GM19043 (cell line): ENCODE data around the gene NMNAT3.
"Not testable (repeated sequence)": the region's sequence is repeated elsewhere in the genome, so short reads cannot be mapped to it uniquely, and the experiment has no call there.

Source experiments
- ATAC-seq: cut with Tn5 transposase; IDR thresholded peaks from one replicate; pipeline ENCODE4 v1.9.1; 2021; ENCODE audit warnings: low read depth; ENCODE audit not compliant: unreplicated experiment

The NMNAT3 gene

DNA sequence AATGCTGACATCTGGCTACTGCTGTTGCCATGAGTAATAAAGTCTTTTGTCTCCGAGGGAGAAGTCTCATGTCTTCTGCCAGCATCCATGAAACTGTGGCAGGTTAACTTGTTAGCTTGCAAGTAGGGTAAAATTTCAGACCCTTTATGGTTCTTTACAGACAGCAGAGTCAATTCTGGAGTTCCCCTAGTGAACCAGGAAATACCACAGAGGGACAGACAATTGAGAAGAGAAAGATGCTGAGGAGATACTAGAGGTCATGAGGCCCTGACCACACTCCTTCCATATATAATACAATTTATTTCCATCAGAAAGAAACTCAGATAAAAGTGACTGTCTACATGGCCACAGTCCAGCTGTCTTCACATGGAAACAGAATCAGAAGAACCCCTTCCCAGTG is 38.1 kb downstream of the NMNAT3 start:
- ATAC-seq, result no peak

DNA sequence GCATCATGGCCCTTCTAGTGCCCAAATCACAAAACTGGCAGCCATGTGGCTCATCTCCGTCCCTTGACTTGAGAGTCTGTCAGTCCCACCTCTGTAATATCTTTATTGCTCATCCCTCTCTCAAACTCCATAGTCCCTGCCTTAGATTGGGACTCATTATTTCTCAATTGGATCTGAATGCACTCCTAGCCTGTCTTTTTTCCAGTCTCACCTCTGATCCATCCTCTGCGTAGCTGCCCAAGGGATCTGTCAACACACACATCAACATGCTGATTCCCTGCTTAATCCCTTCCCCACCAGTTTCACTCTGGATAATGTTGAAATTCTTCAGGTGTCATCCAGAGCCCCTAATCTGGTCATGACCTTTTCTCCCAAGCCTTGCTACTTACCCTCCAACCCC is 39.3 kb downstream of the NMNAT3 start:
- ATAC-seq, result no peak

DNA sequence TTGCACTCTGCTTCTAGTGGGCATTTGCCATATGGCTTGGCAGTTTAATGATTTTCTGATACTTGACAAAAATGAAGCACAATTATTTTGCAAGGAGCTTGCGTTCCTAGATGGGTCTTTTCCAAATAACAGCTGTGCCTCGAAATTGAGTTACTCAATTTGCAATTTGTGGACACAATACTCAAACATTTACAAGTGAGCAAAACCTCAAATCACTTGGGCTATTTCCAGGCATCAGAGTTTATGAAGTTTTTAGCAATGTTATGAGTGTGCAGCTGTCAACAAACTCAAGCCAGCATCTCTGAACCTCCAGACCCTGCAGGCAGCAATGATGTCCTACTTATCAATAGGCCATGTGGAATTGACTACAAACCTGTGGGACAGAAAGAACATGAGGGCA is 41.3 kb downstream of the NMNAT3 start:
- ATAC-seq, result no peak

DNA sequence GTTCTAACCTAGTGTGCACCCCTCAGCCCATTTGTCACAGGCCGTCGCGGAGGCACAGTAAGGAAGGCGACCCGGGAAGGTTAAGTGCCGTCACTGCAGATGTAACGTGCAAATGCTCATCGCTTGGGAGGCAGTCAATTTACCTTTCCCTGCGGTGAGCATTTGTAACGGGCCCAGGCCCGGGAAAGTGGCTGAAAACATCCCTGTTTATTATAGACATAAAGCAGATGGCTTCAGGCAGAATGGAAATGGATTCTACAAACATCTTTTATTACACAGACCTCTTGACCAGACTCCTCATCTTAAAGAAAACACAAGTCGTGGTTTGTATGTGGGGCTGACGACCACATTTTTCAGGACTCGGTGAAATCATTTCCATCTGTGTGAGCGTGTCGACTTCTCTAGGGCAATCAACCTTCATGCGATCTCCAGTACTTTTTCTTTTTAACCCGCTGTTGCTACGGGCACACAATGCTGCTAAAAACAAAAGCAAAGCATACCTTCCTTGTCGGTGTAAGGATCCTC is 43.6 kb downstream of the NMNAT3 start:
- no peak for ATAC-seq

DNA sequence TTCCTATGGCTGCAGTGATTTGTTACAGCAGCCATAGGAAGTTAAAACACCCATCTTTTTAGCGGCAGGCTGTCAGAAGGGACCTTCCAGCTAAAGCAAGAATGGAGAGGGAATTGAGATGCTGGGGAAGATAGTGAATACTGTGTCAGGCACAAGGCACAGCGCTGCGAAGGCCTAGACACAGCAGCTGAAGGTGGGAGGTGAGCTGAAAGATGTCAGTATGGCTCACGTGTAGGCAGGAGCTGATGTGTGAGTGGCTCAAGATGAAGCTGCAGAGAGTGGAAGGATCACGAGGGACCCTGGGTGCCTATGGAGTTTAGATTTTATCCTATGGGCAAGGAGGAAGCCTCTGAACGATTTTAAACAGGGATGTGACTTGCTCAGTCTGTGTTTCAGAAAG is 44.3 kb downstream of the NMNAT3 start:
- ATAC-seq, result no peak

DNA sequence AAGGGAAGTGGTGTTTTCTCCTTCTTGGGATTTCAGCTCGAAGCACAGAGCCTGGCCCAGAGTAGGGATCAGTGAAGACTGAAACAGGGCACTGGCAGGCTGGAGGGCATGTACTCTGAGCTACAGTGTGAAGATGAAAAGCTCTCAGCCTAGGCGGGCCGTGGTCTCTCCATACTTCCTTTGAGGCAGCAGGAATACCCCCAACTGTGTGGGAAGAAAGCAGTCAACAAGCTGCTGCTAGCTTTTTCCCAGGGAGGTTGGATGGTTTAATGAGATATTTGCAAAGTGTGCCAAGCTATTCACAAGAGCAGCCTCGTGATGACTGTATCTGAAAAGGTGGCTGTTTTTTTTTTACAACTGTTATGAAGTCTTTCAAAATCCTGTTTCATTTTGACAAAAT is 47.2 kb downstream of the NMNAT3 start:
- ATAC-seq, result no peak

DNA sequence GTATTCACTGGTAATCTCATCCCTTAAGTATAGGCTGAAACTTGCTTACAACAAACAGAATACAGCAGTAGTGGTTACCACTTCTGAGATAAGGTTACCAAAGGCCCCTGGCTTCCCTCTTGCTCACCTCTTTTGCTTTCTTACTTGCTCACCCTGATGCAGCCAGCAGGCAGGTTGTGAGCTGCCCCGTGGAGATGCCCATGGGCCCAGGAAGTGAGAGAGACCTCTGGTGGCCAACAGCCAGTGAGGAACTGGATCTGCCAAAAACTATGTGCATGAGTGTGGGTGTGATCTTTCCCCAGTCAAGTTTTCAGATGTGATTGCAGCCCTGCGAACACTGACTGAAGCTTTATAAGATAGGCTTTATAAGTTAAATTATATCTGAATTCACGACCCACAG is 48.7 kb downstream of the NMNAT3 start:
- ATAC-seq, result peak; percentile 64

DNA sequence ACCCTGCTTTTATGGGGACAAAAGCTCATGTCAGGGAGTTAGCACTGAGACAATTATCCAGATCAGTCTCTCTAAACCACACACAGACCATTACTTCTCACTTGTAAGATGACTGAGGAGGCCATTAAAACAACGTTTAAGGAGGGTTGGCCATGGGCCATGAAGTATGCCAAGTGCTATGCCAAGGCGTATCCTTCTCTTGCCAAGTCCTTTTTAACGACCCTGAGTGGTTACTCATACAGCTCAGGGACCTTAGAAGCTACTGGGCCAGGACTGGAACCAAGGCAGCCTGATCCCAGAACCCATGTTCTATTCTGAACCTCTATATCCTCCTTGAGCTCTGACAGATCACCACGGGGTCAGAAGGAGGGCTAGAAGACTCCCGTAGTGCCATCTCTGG is 50.0 kb downstream of the NMNAT3 start:
- ATAC-seq, result no peak

DNA sequence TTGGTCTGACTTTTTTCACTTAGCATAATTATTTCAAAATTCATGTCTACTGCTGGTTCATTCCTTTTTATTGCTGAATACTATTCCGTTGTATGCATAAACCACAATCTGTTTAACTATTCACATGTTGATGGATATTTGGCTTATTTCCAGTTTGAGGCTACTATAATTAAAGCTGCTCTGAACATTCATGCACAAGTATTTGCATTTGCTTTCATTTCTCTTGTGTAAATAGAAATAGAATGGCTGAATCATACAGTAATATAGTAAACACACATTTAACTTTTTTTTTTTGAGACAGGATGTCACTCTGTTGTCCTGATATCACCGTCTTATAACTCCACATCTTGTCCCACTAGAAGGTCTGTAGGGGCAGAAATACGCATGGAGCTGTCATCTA is 57.3 kb downstream of the NMNAT3 start:
- ATAC-seq, result no peak

DNA sequence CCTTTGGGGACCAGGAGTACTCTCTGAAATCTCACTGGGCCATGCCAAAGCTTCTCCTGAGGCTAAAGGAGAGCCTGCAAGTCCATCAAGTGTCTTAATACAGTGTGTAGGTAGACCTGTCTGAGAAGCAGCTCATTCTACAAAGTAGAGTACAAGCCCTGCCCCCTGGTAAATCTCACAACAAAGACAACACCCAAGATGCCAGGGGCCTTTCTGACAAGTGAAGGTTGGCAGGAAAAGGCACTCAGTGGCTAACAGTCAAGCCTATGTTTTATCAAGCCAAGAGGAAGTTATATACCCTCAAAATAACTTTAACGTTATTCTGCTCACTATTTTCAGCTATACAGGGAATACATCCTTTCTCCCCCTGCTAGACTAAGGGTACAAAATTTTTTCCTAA is 58.3 kb downstream of the NMNAT3 start:
- ATAC-seq, result no peak

DNA sequence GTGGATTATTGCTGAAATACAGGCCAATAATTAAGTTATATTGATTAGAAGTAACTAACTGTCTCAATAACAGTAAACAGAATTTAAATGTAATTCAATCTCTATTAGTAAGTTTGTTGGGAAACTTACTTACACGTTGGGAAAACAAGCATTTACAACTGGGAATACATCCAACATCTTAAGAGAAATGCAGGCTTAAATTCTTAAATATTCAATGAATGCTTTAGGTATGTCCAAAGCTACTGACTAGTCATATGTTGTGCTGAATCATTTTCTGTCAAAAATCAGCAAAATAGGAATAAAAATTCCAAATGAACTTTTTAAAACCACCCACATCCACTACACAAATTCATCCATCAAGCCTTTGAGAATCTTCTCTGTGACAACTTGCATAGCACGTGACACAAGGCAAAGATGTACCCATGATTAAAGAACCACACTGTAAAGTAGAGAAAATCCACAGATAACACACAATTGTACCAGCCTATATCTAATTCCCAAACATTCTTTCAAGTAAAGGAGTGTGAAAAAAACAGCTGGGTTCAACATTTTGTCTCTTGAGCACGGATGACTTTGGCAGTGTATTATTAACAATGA is 60.0 kb downstream of the NMNAT3 start:
- ATAC-seq, result no peak

DNA sequence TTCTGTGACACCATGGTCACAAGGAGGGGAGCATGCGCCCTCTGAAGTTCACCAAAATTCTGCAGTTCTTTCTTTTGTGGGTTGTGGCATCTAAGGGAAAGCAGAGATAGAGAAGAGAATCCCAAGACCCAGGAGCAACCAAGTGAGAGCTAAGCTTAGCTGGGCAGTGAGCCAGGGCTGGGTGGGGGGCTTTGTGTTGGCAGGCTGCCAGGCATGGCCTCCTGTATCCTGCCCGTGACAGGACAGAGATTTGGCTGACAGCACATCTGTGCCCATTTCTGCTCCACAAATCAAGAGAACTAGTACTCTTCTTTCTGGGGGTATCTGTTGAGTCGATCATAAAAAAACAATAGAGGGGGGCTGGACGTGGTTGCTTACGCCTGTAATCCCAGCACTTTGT is 66.2 kb downstream of the NMNAT3 start:
- no peak for ATAC-seq

DNA sequence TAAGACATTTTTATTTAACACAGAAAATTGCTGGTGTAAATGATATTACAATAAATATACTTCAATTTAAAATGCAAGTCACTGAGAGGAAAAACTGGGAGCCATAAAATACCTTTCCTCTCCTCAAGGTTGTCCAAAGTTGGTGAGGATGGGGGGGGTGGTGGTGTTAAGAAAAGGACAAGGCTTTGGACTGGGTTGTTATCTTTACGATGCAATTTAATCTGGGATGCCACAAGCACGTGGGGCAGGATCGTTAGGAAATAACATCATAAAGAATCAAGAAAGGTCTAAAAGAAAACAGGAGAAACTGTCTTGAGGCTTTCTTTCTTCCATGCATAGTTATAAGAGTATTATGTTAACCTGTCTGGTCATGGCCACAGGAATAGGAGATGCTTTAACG is 66.9 kb downstream of the NMNAT3 start:
- no peak for ATAC-seq

DNA sequence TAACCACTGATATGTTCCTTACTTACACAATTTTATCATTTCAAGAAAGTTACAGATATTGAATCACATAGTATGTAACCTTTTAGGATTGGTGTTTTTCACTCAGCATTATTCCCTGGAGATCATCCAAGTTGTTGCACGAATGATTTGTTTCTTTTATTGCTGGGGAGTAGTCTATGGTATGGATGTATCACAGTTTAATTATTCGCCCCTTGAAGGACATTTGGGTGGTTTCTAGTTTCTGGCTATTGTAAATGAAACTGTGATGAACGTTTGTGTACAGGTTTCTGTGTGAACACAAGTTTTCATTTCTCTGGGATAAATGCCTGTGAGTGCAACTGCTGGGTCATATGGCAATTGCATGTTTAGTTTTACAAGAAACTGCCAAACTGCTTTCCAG is 68.8 kb downstream of the NMNAT3 start:
- ATAC-seq, result no peak

DNA sequence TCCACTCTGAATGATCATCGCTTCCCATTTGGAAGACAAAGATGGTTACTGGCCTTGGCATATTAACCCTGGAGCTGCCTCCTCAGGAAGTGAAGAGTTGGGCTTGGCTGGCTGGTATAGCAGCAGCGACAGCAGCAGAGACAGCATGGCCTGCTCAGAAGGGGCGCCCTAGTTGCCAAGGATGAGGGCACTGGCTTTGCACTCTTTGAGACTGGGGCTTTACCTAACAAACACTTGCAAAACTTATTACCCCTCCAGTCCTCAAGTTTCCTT is 69.7 kb downstream of the NMNAT3 start:
- no peak for ATAC-seq

DNA sequence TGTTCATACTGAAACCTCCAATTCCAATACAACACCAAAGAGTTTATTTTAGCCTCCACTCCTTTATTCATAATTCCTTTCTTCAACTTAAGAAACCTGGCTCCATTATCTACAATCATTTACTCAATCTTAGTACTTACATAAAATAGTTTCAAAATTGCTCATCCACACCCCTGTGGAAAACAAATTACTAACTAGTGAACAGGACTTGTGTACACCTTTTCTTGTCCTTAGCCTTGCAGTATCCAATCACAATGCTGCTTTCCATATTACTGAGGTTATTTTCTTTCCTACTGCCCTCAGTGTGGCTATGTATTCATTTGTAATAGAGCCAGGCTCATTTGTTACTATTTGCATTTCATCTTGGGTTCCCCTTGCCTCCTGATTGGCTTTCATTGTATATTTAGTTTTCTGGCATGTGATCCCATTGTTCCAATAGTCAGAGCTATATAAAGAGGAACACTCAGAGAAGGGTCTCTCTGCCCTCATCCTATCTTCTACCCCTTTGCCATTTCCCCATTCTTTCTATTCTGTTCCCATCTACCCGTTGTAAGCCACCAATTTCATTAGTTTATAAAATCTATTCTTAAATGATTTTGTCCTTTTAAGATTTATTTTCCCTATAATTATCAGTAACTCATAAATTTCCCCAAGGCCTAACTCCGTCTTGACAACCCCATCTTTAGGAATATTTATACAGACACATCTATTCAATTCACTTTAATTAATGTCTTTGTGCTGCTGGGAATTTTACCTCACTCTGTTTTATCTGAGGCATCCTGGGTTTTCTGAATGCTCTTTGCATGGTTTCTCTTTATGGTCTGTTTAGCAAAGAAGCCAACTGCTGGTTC is 70.3 kb downstream of the NMNAT3 start:
- no peak for ATAC-seq

DNA sequence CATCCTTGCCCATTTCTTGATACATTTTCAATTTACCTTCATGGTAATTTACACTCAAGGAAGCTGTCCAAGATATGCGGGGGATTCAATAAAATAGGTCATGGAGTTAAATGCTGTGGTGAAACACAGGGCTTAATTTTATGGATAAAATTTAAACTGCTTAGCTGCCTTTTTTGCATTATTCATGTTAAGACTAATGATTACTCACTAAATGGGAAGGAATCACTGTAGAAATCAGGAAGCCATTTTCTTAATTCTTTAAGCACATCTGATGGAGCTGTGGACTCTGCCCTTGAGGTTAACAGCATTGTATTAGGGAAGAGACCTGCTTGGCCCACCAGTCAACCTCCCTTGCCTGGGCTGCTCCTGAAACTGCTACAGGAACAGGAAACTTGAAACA is 75.8 kb downstream of the NMNAT3 start:
- no peak for ATAC-seq

DNA sequence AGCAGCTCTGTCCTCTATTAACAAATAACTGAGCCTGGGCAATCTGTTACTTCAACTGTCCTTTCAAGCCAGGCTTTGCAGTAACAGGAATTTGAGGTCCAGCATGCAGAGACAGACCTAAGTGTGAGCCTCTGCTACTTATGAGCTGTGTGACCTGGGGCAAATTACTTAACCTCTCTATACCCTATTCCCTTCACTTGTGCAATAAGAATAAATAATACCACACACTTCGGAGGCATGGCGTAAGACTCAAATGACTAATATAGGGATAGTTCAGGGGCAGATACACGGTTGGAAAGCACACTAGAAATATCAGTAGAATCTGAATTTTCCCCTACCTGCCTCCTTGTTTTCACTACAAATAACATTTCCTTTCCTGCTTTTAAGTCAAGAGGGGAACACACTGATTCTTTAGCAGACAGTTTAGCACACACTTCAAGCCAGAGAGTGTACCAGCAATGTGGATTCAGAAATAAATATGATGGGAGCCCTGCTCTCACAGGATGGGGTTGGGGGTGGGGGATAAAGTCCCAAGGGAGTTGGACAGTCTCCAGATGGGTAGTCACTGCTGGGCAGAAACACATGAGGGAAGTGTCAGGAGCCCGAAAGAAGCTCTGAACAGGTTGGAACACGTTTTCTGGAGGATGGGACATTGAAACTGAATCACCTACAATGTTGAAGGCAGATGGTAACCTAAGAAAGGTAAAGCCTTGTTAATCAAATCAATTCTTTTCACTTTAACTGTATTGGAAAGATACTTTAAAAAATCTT is 76.4 kb downstream of the NMNAT3 start:
- no peak for ATAC-seq

DNA sequence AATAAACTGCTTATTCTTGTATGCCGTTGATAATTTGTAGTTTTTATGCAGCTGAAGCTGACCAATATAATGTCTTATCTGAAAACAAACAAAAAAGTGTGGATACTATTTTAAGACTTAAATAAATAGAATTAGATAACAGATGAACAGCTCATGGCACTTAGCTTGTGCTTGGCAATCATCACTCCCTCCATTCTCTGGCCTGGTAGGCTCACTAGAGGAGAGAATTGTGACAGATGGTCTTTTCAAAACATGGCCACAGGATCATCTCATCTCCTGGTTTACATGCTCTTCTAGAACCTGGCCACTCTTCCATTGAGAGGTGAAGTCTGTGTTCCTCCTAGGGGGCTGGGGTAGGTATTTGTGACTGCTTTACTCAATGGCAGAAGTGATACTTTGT is 79.8 kb downstream of the NMNAT3 start:
- no peak for ATAC-seq

DNA sequence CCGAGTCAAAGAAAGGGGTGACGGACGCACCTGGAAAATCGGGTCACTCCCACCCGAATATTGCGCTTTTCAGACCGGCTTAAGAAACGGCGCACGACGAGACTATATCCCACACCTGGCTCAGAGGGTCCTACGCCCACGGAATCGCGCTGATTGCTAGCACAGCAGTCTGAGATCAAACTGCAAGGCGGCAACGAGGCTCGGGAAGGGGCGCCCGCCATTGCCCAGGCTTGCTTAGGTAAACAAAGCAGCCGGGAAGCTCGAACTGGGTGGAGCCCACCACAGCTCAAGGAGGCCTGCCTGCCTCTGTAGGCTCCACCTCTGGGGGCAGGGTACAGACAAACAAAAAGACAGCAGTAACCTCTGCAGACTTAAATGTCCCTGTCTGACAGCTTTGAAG is 86.6 kb downstream of the NMNAT3 start:
- ATAC-seq, result not testable (repeated sequence)

DNA sequence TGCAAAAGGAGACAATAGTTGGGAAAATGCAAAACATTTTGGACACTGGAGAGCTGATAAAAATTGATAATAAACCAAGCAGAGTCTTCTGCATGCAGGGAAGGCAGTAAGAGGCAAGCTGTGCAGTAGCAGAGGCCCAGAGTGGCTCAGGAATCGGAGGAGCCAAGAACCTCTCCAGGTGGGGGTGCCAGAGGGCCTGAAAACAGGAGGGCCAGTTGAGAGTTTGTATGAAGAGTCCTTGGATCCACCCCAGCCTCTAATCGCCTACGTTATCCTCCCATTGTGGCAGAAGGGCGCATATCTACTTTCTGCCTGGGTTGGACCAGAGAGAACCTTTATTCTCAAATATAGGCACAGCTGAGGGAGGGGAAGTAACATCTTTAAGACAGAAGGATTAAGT is 89.3 kb downstream of the NMNAT3 start:
- ATAC-seq, result no peak

DNA sequence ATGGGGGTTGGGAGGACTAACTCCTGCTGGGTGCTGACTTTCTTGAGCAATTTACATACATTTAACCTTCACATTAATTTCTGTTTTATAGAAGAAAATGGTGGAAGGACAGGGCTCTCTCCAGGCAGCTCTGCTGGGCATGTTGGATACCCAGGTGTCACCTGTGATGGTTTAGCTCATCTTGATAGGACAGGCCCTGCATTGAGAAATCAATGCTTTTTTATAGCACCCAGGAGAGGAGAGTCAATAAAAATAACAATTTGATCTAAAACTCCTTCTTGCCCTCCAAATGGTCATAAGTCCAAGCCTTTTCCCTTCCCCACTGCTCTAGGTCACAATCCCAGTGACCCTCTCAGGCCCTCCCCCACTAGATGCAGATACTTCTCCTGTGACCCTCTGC is 90.0 kb downstream of the NMNAT3 start:
- ATAC-seq, result no peak
